Lower leg skin (tissue), 4 donors: ENCODE data around the gene URI1. TPM values are rescaled to one million over a fixed set of nuclear protein-coding genes. Genes with fewer than 3 reads are reported as not detected.

Source experiments
- DNase-seq, 2 donors: peaks; one replicate each; pipeline ENCODE4 v3.0.0-alpha.2; 2019; ENCODE audit warnings: low spot score in 2 of 2
- H3K4me3 ChIP-seq: fragments of 200-600 bp; sonication (generic); 2 replicates; pipeline ENCODE4 v1.5.1; 2017; ENCODE audit warnings: mild to moderate bottlenecking, low read depth; ENCODE audit not compliant: poor library complexity, severe bottlenecking
- CTCF ChIP-seq, 3 donors: fragments of 450-650 bp; IDR thresholded peaks; one replicate each; pipeline ENCODE4 v1.5.1; 2016; ENCODE audit warnings: antibody characterized with exemption in 3 of 3, mild to moderate bottlenecking in 3 of 3, moderate library complexity in 2 of 3
- POLR2A ChIP-seq, 2 donors: fragments of 450-650 bp; IDR thresholded peaks; one replicate each; pipeline ENCODE4 v1.6.1; 2016 to 2017; ENCODE audit warnings: antibody characterized with exemption in 2 of 2, mild to moderate bottlenecking in 1 of 2, moderate library complexity in 1 of 2
- WGBS, 2 donors: methylation state at CpG; one replicate each; pipeline ENCODE4 v1.1.5; 2018; 5-methylcytosine and 5-hydroxymethylcytosine counted together
- intact Hi-C: fragments of 100-400 bp; cut with DNase I; formaldehyde crosslinking; loops from one replicate; pipeline ENCODE4 v1.15.0; 2023; ENCODE audit warnings: low total_unique reads
- total RNA-seq, 4 donors: library from RNA; depleted of rRNA; stranded (reverse); fragments of >200 nt; gene quantifications; one replicate each; pipeline ENCODE4 v1.1.0, GENCODE V29; 2016

The URI1 gene
- total RNA-seq, 4 donors from 2014 or later: 36.6 to 66.0 (median 53.9) TPM

- no peak for TF ChIP-seq CTCF (IDR thresholded peaks at IDR 0.05)
- no peak for TF ChIP-seq POLR2A (IDR thresholded peaks at IDR 0.05)
- intact Hi-C loops: no loop called here
- no peak for DNase-seq
- no peak overlapping the region for H3K4me3 ChIP-seq
- 88 to 89% methylated on average over 18 of the region's 18 CpGs for WGBS, 2 donors
These were observed 110.4 kb downstream of the URI1 start for GRCh38 chr19:30052122-30053075.

- no peak for TF ChIP-seq CTCF (IDR thresholded peaks at IDR 0.05)
- TF ChIP-seq POLR2A (IDR thresholded peaks at IDR 0.05): no peak
- no peak for DNase-seq
- intact Hi-C loops: no loop called here
- no peak overlapping the region for H3K4me3 ChIP-seq
- WGBS, 2 donors: 79 to 87% methylated on average over 18 of the region's 18 CpGs
These were observed 111.5 kb downstream of the URI1 start for GRCh38 chr19:30053558-30053957.

GRCh38 chr19:30054210-30054609 is 112.2 kb downstream of the URI1 start:
- 50 to 59% methylated on average over 2 of the region's 2 CpGs for WGBS, 2 donors
- no peak for TF ChIP-seq POLR2A (IDR thresholded peaks at IDR 0.05)
- no peak for TF ChIP-seq CTCF (IDR thresholded peaks at IDR 0.05)
- DNase-seq: no peak
- intact Hi-C loops: no loop called here
- no peak overlapping the region for H3K4me3 ChIP-seq

- WGBS, 2 donors: 98% methylated on average over 2 of the region's 2 CpGs
- no peak for TF ChIP-seq CTCF (IDR thresholded peaks at IDR 0.05)
- no peak for TF ChIP-seq POLR2A (IDR thresholded peaks at IDR 0.05)
These were observed 114.5 kb downstream of the URI1 start for GRCh38 chr19:30056580-30056979.

GRCh38 chr19:30059741-30060457 is 117.9 kb downstream of the URI1 start:
- H3K4me3 ChIP-seq: no peak overlapping the region
- DNase-seq: peak in 1 of 2 donors; percentile 65
- intact Hi-C loops: no loop called here
- WGBS, 2 donors: 93% methylated on average over 27 of the region's 27 CpGs
- TF ChIP-seq POLR2A (IDR thresholded peaks at IDR 0.05) (no peak), CTCF (IDR thresholded peaks at IDR 0.05) (no peak)

More at GRCh38 chr19:30056580-30056979, 114.5 kb downstream of the URI1 start:
- H3K4me3 ChIP-seq: no peak overlapping the region
- no peak for DNase-seq
- intact Hi-C loops: no loop called here
